Measurements from ENCODE around the gene UGT1A3.

DNA sequence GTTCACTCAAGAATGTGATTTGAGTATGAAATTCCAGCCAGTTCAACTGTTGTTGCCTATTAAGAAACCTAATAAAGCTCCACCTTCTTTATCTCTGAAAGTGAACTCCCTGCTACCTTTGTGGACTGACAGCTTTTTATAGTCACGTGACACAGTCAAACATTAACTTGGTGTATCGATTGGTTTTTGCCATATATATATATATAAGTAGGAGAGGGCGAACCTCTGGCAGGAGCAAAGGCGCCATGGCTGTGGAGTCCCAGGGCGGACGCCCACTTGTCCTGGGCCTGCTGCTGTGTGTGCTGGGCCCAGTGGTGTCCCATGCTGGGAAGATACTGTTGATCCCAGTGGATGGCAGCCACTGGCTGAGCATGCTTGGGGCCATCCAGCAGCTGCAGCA lies 31.2 kb downstream of the UGT1A3 start, which contains the start of gene UGT1A1:
- TF ChIP-seq HDGF (IDR thresholded peaks at IDR 0.05; ENCODE audit: borderline replicate concordance) (no peak), BHLHE40 (IDR thresholded peaks at IDR 0.05; ENCODE audit: borderline replicate concordance) (no peak), FOXM1 (IDR thresholded peaks at IDR 0.05; ENCODE audit: borderline replicate concordance) (no peak), ARNT (IDR thresholded peaks at IDR 0.05) (no peak)

Measured in HEK293T (cell line).